Stimulated activated CD8-positive, alpha-beta memory T cell treated with anti-CD3 and anti-CD28 coated beads, Interleukin-4, amount 100 ng/mL, for 24 hours (primary cell): ENCODE results near the gene VAC14.

ENCODE experiments used
- DNase-seq: peaks from one replicate; pipeline ENCODE4 v3.0.0-alpha.2; 2020; ENCODE audit warnings: low read depth

Gene VAC14

GRCh38 chr16:70764632-70765031, 36.3 kb downstream of the VAC14 start:
- no peak for DNase-seq

GRCh38 chr16:70760221-70760620, 40.7 kb downstream of the VAC14 start:
- DNase-seq, result no peak

- no peak for DNase-seq
These were observed 41.3 kb downstream of the VAC14 start for GRCh38 chr16:70759666-70760065.

GRCh38 chr16:70758786-70759185, 42.2 kb downstream of the VAC14 start:
- no peak for DNase-seq

- no peak for DNase-seq
These were observed 43.8 kb downstream of the VAC14 start for GRCh38 chr16:70757183-70757582.

- DNase-seq, result no peak
These were observed 44.9 kb downstream of the VAC14 start for GRCh38 chr16:70756071-70756470.

- DNase-seq, result no peak
These were observed 45.9 kb downstream of the VAC14 start for GRCh38 chr16:70754851-70755600.

GRCh38 chr16:70754371-70754770, 46.6 kb downstream of the VAC14 start:
- no peak for DNase-seq

- no peak for DNase-seq
These were observed 47.1 kb downstream of the VAC14 start for GRCh38 chr16:70753694-70754325.

GRCh38 chr16:70753228-70753627, 47.7 kb downstream of the VAC14 start:
- no peak for DNase-seq

GRCh38 chr16:70752426-70752825, 48.5 kb downstream of the VAC14 start:
- no peak for DNase-seq

GRCh38 chr16:70751593-70751992, 49.4 kb downstream of the VAC14 start:
- DNase-seq, result no peak

- DNase-seq, result no peak
These were observed 50.0 kb downstream of the VAC14 start for GRCh38 chr16:70750893-70751467.

- DNase-seq, result no peak
These were observed 51.0 kb downstream of the VAC14 start for GRCh38 chr16:70749681-70750601.

- no peak for DNase-seq
These were observed 51.8 kb downstream of the VAC14 start for GRCh38 chr16:70749006-70749678.

- no peak for DNase-seq
These were observed 53.0 kb downstream of the VAC14 start for GRCh38 chr16:70747703-70748631.

- DNase-seq, result no peak
These were observed 54.1 kb downstream of the VAC14 start for GRCh38 chr16:70746708-70747424.

GRCh38 chr16:70746040-70746707, 54.8 kb downstream of the VAC14 start:
- no peak for DNase-seq

- no peak for DNase-seq
These were observed 55.4 kb downstream of the VAC14 start for GRCh38 chr16:70745536-70746025.
